ENCODE data around the gene TOMM20.
"Not testable (repeated sequence)": the region's sequence is repeated elsewhere in the genome, so short reads cannot be mapped to it uniquely, and the experiment has no call there.

TOMM20 gene

DNA sequence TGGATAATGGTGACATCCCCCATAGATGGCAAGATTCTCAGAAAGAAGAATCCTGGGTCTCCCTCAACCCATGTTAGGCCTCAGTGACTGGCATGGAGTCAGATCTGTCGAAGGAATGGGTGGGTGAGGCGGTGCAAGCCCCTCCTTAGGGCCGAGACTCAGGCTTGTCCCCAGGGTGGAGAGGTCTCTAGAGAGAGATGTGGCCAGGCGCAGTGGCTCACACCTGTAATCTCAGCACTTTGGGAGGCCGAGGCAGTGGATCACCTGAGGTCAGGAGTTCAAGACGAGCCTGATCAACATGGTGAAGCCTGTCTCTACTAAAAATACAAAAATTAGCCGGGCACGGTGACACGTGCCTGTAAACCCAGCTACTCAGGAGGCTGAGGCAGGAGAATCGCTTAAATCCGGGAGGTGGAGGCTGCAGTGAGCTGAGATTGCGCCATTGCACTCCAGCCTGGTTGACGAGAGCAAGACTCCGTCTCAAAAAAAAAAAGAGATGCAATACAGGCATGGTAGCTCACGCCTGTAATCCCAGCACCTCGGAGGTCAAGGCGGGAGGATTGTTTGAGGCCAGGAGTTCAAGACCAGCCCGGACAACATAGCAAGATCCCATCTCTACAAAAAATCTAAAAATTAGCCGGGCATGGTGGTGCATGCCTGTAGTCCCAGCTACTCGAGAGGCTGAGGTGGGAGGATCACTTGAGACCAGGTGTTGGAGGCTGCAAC is 37.2 kb downstream of the TOMM20 start:
- H2BK15ac ChIP-seq (replicated peaks; ENCODE audit: low read depth); H3K9ac ChIP-seq (ENCODE audit: low read length); H3K4me1 ChIP-seq (ENCODE audit: control insufficient read depth, low read depth, low read length); H4K5ac ChIP-seq (ENCODE audit: low read length); H3K27me3 ChIP-seq (ENCODE audit: insufficient read depth, low read length, poor library complexity); H3K36me3 ChIP-seq (ENCODE audit: control insufficient read depth, insufficient read depth, low read length); H3K4ac ChIP-seq (ENCODE audit: low read depth, low read length); H2BK5ac ChIP-seq (ENCODE audit: low read length); H4K8ac ChIP-seq (ENCODE audit: low read depth, low read length); H3K18ac ChIP-seq (ENCODE audit: low read length); H3K4me2 ChIP-seq (ENCODE audit: low read length); H3K23ac ChIP-seq (ENCODE audit: low read length); H3K79me1 ChIP-seq (ENCODE audit: low read length); H2BK120ac ChIP-seq (ENCODE audit: low read depth, low read length); H3K27ac ChIP-seq (ENCODE audit: low read depth, low read length); DNase-seq; H3K79me2 ChIP-seq (ENCODE audit: control insufficient read depth, insufficient read depth, low read length); H2AK5ac ChIP-seq (ENCODE audit: low read length); H3K4me3 ChIP-seq (ENCODE audit: low read length); H3K56ac ChIP-seq (ENCODE audit: low read length): not testable (repeated sequence)
- no CpG with 5 or more reads among the region's 20 CpGs for WGBS (ENCODE audit: extremely low coverage, insufficient coverage, low lambda C conversion rate)

GRCh38 chr1:235090406-235091069 is 38.1 kb downstream of the TOMM20 start:
- Histone ChIP-seq H4K8ac (ENCODE audit: low read depth, low read length) (no peak overlapping the region), H3K9ac (ENCODE audit: low read length) (no peak overlapping the region), H3K4me3 (ENCODE audit: low read length) (no peak overlapping the region), H2BK5ac (ENCODE audit: low read length) (no peak overlapping the region), H3K4ac (ENCODE audit: low read depth, low read length) (no peak overlapping the region), H3K56ac (ENCODE audit: low read length) (peak overlapping the region; percentile 30), H2BK15ac (replicated peaks; ENCODE audit: low read depth) (no peak overlapping the region), H3K79me1 (ENCODE audit: low read length) (no peaks in the 10 kb centered on the region), H3K4me2 (ENCODE audit: low read length) (no peak overlapping the region), H3K27ac (ENCODE audit: low read depth, low read length) (no peak overlapping the region), H2AK5ac (ENCODE audit: low read length) (no peak overlapping the region), H3K4me1 (ENCODE audit: control insufficient read depth, low read depth, low read length) (no peaks in the 10 kb centered on the region), H3K23ac (ENCODE audit: low read length) (no peak overlapping the region), H3K18ac (ENCODE audit: low read length) (no peak overlapping the region), H2BK120ac (ENCODE audit: low read depth, low read length) (no peak overlapping the region), H3K79me2 (ENCODE audit: control insufficient read depth, insufficient read depth, low read length) (no peaks in the 10 kb centered on the region), H3K27me3 (ENCODE audit: insufficient read depth, low read length, poor library complexity) (no peaks in the 10 kb centered on the region), H4K5ac (ENCODE audit: low read length) (no peak overlapping the region), H3K36me3 (ENCODE audit: control insufficient read depth, insufficient read depth, low read length) (no peaks in the 10 kb centered on the region)
- peak; percentile 91 for DNase-seq
- WGBS (ENCODE audit: extremely low coverage, insufficient coverage, low lambda C conversion rate) = no CpG with 5 or more reads among the region's 20 CpGs

DNA sequence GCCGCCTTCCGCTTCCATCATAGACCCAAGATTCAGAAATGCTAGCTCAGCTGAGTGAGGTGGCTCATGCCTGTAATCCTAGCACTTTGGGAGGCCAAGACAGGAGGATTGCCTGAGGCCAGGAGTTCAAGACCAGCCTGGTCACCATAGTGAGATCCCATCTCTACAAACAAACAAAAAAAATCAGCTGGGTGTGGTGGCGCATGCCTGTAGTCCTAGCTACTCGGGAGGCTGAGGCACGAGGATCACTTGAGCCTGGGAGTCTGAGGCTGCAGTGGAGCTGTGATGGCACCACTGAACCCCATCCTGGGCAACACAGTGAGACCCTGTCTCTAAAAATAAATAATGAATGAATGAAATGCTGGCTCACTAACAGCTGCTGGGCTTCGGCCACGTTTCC is 39.7 kb downstream of the TOMM20 start:
- no peak for DNase-seq
- no peak overlapping the region for H4K5ac ChIP-seq (ENCODE audit: low read length)
- no peak overlapping the region for H2BK15ac ChIP-seq (replicated peaks; ENCODE audit: low read depth)
- no CpG with 5 or more reads among the region's 7 CpGs for WGBS (ENCODE audit: extremely low coverage, insufficient coverage, low lambda C conversion rate)
- H3K9ac ChIP-seq (ENCODE audit: low read length) = no peak overlapping the region
- H3K4me1 ChIP-seq (ENCODE audit: control insufficient read depth, low read depth, low read length) = no peaks in the 10 kb centered on the region
- H3K4me2 ChIP-seq (ENCODE audit: low read length) = no peak overlapping the region
- no peak overlapping the region for H2BK120ac ChIP-seq (ENCODE audit: low read depth, low read length)
- H3K4ac ChIP-seq (ENCODE audit: low read depth, low read length) = no peak overlapping the region
- H3K36me3 ChIP-seq (ENCODE audit: control insufficient read depth, insufficient read depth, low read length) = no peaks in the 10 kb centered on the region
- H3K18ac ChIP-seq (ENCODE audit: low read length) = no peak overlapping the region
- H3K79me1 ChIP-seq (ENCODE audit: low read length) = no peaks in the 10 kb centered on the region
- no peak overlapping the region for H3K23ac ChIP-seq (ENCODE audit: low read length)
- no peak overlapping the region for H3K27ac ChIP-seq (ENCODE audit: low read depth, low read length)
- H2BK5ac ChIP-seq (ENCODE audit: low read length) = no peak overlapping the region
- H2AK5ac ChIP-seq (ENCODE audit: low read length) = no peak overlapping the region
- no peaks in the 10 kb centered on the region for H3K79me2 ChIP-seq (ENCODE audit: control insufficient read depth, insufficient read depth, low read length)
- no peak overlapping the region for H3K56ac ChIP-seq (ENCODE audit: low read length)
- no peaks in the 10 kb centered on the region for H3K27me3 ChIP-seq (ENCODE audit: insufficient read depth, low read length, poor library complexity)
- no peak overlapping the region for H4K8ac ChIP-seq (ENCODE audit: low read depth, low read length)
- H3K4me3 ChIP-seq (ENCODE audit: low read length) = no peak overlapping the region

DNA sequence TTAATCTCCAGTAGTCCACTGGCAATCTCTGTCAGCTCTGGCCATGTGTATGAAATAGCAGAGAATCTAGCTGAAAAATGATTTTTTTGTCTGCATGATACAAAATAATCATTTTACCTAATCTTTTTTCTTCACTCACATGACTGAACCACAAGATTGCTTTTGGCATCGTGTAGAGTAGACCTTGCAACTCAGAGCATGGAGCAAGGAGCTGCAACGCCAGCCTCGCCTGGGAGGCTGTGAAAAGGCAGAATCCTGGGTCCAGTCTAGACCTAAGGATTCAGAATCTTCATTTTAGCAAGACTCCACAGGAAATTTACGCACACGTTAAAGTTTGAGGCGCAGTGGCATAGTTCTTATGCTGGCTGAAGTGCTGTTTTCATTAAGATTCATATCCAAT is 40.2 kb downstream of the TOMM20 start:
- H3K18ac ChIP-seq (ENCODE audit: low read length) = no peak overlapping the region
- no peak overlapping the region for H3K4me3 ChIP-seq (ENCODE audit: low read length)
- no peak for DNase-seq
- H3K4me2 ChIP-seq (ENCODE audit: low read length) = no peak overlapping the region
- no peak overlapping the region for H2AK5ac ChIP-seq (ENCODE audit: low read length)
- H3K56ac ChIP-seq (ENCODE audit: low read length) = no peak overlapping the region
- no peak overlapping the region for H2BK120ac ChIP-seq (ENCODE audit: low read depth, low read length)
- H3K4ac ChIP-seq (ENCODE audit: low read depth, low read length) = no peak overlapping the region
- H3K4me1 ChIP-seq (ENCODE audit: control insufficient read depth, low read depth, low read length) = no peaks in the 10 kb centered on the region
- H2BK15ac ChIP-seq (replicated peaks; ENCODE audit: low read depth) = no peak overlapping the region
- H4K8ac ChIP-seq (ENCODE audit: low read depth, low read length) = no peak overlapping the region
- H3K36me3 ChIP-seq (ENCODE audit: control insufficient read depth, insufficient read depth, low read length) = no peaks in the 10 kb centered on the region
- no peak overlapping the region for H2BK5ac ChIP-seq (ENCODE audit: low read length)
- no CpG with 5 or more reads among the region's 6 CpGs for WGBS (ENCODE audit: extremely low coverage, insufficient coverage, low lambda C conversion rate)
- H3K79me2 ChIP-seq (ENCODE audit: control insufficient read depth, insufficient read depth, low read length) = no peaks in the 10 kb centered on the region
- H3K79me1 ChIP-seq (ENCODE audit: low read length) = no peaks in the 10 kb centered on the region
- no peak overlapping the region for H4K5ac ChIP-seq (ENCODE audit: low read length)
- no peaks in the 10 kb centered on the region for H3K27me3 ChIP-seq (ENCODE audit: insufficient read depth, low read length, poor library complexity)
- no peak overlapping the region for H3K23ac ChIP-seq (ENCODE audit: low read length)
- H3K9ac ChIP-seq (ENCODE audit: low read length) = no peak overlapping the region
- no peak overlapping the region for H3K27ac ChIP-seq (ENCODE audit: low read depth, low read length)

- no CpG with 5 or more reads among the region's 6 CpGs for WGBS (ENCODE audit: extremely low coverage, insufficient coverage, low lambda C conversion rate)
- H3K27me3 ChIP-seq (ENCODE audit: insufficient read depth, low read length, poor library complexity) = no peaks in the 10 kb centered on the region
Measured at GRCh38 chr1:235087906-235088305, 40.7 kb downstream of the TOMM20 start.

More at GRCh38 chr1:235087906-235088305, 40.7 kb downstream of the TOMM20 start:
- Histone ChIP-seq H3K9ac (ENCODE audit: low read length) (no peak overlapping the region), H3K4me2 (ENCODE audit: low read length) (no peak overlapping the region), H2AK5ac (ENCODE audit: low read length) (no peak overlapping the region), H4K8ac (ENCODE audit: low read depth, low read length) (no peak overlapping the region), H3K23ac (ENCODE audit: low read length) (no peak overlapping the region), H2BK120ac (ENCODE audit: low read depth, low read length) (no peak overlapping the region), H3K18ac (ENCODE audit: low read length) (no peak overlapping the region), H3K4me3 (ENCODE audit: low read length) (no peak overlapping the region), H3K4me1 (ENCODE audit: control insufficient read depth, low read depth, low read length) (no peaks in the 10 kb centered on the region), H2BK5ac (ENCODE audit: low read length) (no peak overlapping the region), H3K4ac (ENCODE audit: low read depth, low read length) (no peak overlapping the region), H3K56ac (ENCODE audit: low read length) (no peak overlapping the region), H3K79me2 (ENCODE audit: control insufficient read depth, insufficient read depth, low read length) (no peaks in the 10 kb centered on the region), H4K5ac (ENCODE audit: low read length) (no peak overlapping the region), H3K79me1 (ENCODE audit: low read length) (no peaks in the 10 kb centered on the region), H3K27ac (ENCODE audit: low read depth, low read length) (no peak overlapping the region), H3K36me3 (ENCODE audit: control insufficient read depth, insufficient read depth, low read length) (no peaks in the 10 kb centered on the region), H2BK15ac (replicated peaks; ENCODE audit: low read depth) (no peak overlapping the region)
- DNase-seq = no peak

Data from mesendoderm (in vitro differentiated cells).